HUES48 (cell line): ENCODE results near the gene PEX11B.

ENCODE experiments used
- H3K27ac ChIP-seq: one replicate; pipeline ENCODE4 v1.7.0; 2013; ENCODE audit warnings: low read depth, low read length, inconsistent platforms
- H3K27me3 ChIP-seq: 2 replicates; pipeline ENCODE4 v1.6.1; 2013; ENCODE audit warnings: mild to moderate bottlenecking, low read length; ENCODE audit not compliant: control insufficient read depth, insufficient read depth
- H3K36me3 ChIP-seq: 2 replicates; pipeline ENCODE4 v1.6.1; 2013; ENCODE audit warnings: low read length; ENCODE audit not compliant: control insufficient read depth, insufficient read depth
- H3K4me1 ChIP-seq: 2 replicates; pipeline ENCODE4 v1.6.1; 2013; ENCODE audit warnings: mild to moderate bottlenecking, low read length; ENCODE audit not compliant: control insufficient read depth, insufficient read depth
- H3K4me3 ChIP-seq: 2 replicates; pipeline ENCODE4 v1.5.1; 2013; ENCODE audit warnings: mild to moderate bottlenecking, low read depth, low read length
- H3K9ac ChIP-seq: 2 replicates; pipeline ENCODE4 v1.6.1; 2013; ENCODE audit warnings: mild to moderate bottlenecking, low read depth, low read length, moderate library complexity
- H3K9me3 ChIP-seq: 2 replicates; pipeline ENCODE4 v1.6.1; 2013; ENCODE audit warnings: low read length; ENCODE audit not compliant: control insufficient read depth, insufficient read depth

PEX11B gene

DNA sequence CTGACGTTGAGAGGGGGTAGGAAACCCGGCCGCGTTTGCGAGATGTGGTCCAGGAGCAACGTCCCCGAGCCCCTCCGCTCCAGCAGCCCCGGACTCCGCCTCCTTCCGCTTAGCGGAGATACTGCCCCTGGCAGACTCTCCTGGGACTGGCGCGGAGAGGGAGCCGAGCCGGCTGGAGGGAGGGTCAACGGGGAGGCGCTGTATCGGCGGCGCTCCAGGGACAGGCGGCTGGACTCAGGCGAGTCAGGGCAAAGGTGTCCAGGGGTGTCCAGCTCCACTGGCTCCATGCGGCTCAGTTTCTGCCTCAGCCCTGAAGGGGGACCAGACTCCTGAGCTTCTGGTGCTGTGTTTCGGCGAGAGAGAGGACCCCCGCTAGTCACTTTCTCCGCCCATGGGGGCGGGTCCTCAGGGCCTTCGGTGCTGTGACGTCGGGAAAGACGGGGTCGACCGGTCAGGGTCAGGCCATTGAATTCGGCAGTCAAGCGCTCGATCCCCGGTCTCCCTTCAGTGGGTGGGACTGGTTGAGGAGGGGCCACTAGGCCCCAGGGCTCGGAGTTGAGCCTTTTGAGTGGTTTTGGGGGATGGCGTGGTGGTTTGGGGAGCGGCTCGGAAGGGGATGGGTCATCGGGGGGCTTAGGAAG is 42.1 kb upstream of the PEX11B start:
- Histone ChIP-seq H3K36me3 (no peaks in the 10 kb centered on the region), H3K9ac (no peak overlapping the region), H3K27me3 (peaks cover 81% of the 10 kb centered on the region), H3K4me1 (peaks cover 25% of the 10 kb centered on the region), H3K27ac (peak overlapping the region; percentile 53), H3K9me3 (no peaks in the 10 kb centered on the region), H3K4me3 (peak overlapping the region; percentile 92)

DNA sequence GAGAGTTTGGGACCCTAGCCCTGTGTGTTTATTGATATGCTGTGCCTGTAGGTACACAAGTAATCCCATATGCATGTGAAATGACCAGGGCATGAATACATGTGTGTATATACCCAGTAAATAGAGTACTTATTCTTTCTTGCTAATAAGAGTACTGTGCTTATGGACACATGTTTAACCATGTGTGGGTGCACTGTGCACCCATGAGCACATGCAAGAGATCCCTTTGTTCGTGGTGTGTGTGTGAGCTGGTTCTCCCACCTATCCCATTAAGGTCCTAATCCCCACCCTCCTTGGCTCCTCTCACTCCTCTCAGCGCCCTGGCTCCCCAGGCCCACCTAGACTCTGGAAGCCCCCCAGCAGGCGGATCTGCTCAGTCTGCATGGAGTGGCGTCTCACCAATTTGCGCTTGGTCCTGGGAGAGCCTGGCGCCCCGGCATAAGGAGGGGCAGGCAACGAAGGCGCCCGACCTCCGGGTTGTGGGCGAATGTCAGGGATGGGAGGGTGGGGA is 41.5 kb upstream of the PEX11B start:
- H3K27me3 ChIP-seq: peaks cover 87% of the 10 kb centered on the region
- peaks cover 25% of the 10 kb centered on the region for H3K4me1 ChIP-seq
- H3K36me3 ChIP-seq: no peaks in the 10 kb centered on the region
- H3K27ac ChIP-seq: no peak overlapping the region
- H3K9ac ChIP-seq: no peak overlapping the region
- H3K9me3 ChIP-seq: no peaks in the 10 kb centered on the region
- peak overlapping the region; percentile 92 for H3K4me3 ChIP-seq

DNA sequence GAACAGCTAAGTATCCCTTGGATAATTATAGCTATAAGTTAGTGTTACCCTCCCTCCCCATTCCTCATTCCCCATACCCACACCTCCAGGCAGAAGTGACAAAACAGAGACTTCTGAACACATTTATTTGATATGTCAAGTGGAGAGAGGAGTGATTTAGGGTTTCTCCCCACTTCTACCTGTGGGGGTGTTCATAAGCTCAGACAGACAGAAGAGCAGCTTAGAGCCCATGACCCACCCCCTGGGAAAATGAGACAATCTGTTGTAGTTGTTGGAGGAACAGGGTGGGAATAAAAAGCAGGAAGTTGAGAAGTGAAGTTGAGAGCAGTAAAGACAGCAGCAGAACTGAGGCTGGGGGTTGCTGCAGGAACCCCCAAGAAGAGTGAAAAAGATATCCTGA is 40.8 kb upstream of the PEX11B start:
- H3K9ac ChIP-seq: no peak overlapping the region

DNA sequence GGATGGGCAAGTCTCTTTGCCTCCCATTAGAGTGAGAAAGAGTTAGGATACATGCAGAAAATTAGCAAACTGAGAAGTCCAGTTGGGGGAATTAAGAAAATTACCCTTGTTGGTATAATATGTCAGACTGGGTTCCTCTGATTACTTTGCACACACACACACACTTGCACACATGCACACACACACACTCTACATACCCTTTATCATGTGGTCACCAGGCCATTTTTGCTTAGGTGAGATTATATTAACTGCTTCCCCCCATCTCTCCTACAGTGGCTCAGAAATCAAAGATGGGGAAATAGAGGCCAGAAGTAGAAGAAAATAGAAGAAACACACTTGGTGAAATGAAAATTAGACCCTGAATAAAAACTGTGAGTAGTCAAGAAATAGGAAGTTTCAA is 40.2 kb upstream of the PEX11B start:
- Histone ChIP-seq H3K4me1 (peaks cover 20% of the 10 kb centered on the region), H3K9me3 (no peaks in the 10 kb centered on the region), H3K27ac (no peak overlapping the region), H3K4me3 (no peak overlapping the region), H3K36me3 (no peaks in the 10 kb centered on the region), H3K27me3 (peaks cover 88% of the 10 kb centered on the region), H3K9ac (no peak overlapping the region)

More for the DNA sequence above, 40.8 kb upstream of the PEX11B start:
- Histone ChIP-seq H3K4me1 (peaks cover 25% of the 10 kb centered on the region), H3K27ac (no peak overlapping the region), H3K4me3 (no peak overlapping the region), H3K36me3 (no peaks in the 10 kb centered on the region), H3K27me3 (peaks cover 94% of the 10 kb centered on the region), H3K9me3 (no peaks in the 10 kb centered on the region)

DNA sequence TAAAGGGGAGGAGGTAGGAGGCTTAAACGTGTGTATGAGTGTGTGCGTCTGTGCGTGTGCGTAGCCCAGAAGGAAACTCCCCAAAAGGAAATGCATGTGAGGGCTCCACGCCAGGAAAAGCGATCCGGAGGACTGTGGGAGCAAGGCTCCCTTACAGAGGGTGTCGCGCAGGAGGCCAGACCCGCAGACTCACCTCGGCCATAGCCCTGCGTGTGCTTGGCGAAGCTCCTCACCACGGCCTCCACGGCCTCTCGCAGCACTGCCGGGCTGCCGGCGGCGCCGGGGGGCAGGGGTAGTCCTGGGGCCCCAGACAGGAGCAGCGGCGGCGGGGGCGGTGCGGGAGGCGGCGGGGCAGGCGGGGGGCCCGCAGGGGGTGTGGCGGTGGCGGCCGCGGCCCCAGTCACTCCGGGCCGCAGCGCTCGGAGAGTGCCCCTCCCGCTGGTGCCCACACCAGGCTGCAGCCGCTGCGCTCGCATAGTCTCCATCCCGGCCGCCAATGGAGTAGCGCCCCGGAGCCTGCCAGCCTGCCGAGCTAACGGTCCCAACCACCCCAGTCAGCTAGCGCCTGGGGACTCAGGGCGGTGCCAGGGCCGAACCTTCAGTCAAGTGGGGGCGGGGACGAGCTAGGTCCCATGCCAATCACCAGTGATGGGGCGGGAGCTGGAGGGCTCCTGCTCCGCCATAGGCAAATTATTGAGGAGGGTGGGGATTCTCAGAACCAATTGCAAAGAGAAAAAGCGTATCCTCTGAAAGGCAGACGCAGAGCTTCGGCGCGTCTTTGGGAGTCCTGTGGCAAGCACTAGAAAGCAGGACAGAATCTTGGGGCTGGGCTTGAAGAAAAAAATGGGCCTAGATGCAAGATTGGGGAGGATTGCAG is 39.2 kb upstream of the PEX11B start, which contains the start of gene LIX1L:
Gene LIX1L (minus strand): TSS at position 575 of the 877 bp plus-strand sequence. CDS start 90 bp downstream, at position 485.
- H3K36me3 ChIP-seq: no peaks in the 10 kb centered on the region
- no peak within 1 kb of the TSS for H3K27ac ChIP-seq
- H3K4me1 ChIP-seq: peaks cover 14% of the 10 kb centered on the region
- H3K27me3 ChIP-seq: peaks cover 77% of the 10 kb centered on the region
- H3K9me3 ChIP-seq: no peaks in the 10 kb centered on the region
- peak within 1 kb of the TSS; percentile 72 for H3K4me3 ChIP-seq
- no peak within 1 kb of the TSS for H3K9ac ChIP-seq

DNA sequence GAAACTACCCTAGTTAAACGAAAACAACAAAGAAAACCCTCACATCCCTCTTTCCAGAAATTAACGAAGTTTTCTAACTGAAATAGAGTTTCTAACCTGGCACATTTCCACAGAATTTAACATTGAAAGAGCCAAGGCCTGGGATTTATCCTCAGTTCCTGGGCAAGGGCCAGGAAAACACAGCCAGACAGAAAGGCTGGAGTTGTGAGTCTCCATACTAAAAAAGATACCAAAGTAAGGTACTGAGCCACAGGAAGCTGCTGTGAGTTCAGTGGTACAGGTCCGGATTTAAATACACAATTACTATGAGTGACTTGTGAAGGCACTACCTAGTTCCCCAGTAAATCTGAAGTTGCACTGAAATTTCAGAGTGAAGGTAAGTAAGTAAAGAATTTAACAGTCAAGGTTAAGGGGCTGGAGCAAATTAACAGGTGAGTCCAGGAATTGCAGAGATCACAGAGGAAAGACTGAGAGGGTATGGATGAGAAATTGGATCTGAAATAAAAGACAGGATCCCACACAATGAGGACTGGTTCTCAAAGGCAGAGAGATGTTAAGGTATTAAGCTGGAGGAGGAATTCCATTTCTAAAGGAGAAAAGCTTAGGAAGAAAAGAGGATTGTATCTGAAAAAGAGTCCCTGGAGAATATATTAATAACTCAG is 38.4 kb upstream of the PEX11B start:
- Histone ChIP-seq H3K36me3 (no peaks in the 10 kb centered on the region), H3K4me3 (peak overlapping the region; percentile 72), H3K9me3 (no peaks in the 10 kb centered on the region), H3K4me1 (peaks cover 13% of the 10 kb centered on the region), H3K27ac (no peak overlapping the region), H3K9ac (no peak overlapping the region), H3K27me3 (peaks cover 70% of the 10 kb centered on the region)

DNA sequence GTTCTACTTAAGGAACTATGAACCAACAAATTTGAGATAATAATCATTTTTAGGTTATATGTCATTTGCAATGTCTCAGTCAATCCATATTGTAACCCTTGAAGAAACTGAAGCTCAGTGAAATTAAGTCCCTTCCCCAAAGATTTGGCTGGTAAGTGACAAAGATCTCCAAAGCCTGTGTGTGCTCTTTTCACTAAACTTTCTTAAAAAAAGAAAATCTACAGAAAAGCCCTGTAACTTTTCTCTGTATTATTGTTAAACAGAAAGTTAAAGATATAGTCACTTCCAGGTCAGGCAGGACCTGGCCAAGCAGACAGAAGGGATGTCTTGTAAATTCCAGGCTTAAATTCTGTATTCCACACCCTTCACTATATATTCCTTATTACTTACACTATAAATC is 37.8 kb upstream of the PEX11B start:
- no peak overlapping the region for H3K9ac ChIP-seq
- H3K27me3 ChIP-seq: peaks cover 65% of the 10 kb centered on the region
- peaks cover 13% of the 10 kb centered on the region for H3K4me1 ChIP-seq
- no peak overlapping the region for H3K4me3 ChIP-seq
- no peaks in the 10 kb centered on the region for H3K36me3 ChIP-seq
- H3K9me3 ChIP-seq: no peaks in the 10 kb centered on the region
- no peak overlapping the region for H3K27ac ChIP-seq

DNA sequence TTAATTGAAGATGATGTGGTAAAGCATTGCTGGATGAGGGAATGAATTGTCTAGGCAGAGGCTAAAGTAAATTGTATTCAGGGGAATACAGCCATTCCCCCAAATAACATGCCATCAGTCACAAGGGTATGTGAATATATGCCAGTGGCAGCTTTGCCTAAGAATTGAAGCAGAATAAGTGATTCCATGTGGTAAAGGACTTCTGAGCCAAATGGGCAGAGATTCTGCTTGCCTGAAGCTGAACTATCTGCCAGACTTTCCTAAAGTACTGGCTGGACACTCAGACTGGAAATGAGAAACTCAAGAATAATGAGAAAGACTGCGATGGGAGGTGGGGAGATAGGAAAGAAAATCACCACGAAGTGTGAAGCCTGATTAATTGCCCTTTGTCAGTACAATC is 36.9 kb upstream of the PEX11B start:
- no peaks in the 10 kb centered on the region for H3K9me3 ChIP-seq
- H3K4me3 ChIP-seq: no peak overlapping the region
- no peaks in the 10 kb centered on the region for H3K36me3 ChIP-seq
- no peak overlapping the region for H3K27ac ChIP-seq
- H3K4me1 ChIP-seq: peaks cover 13% of the 10 kb centered on the region
- H3K27me3 ChIP-seq: peaks cover 57% of the 10 kb centered on the region
- H3K9ac ChIP-seq: no peak overlapping the region

DNA sequence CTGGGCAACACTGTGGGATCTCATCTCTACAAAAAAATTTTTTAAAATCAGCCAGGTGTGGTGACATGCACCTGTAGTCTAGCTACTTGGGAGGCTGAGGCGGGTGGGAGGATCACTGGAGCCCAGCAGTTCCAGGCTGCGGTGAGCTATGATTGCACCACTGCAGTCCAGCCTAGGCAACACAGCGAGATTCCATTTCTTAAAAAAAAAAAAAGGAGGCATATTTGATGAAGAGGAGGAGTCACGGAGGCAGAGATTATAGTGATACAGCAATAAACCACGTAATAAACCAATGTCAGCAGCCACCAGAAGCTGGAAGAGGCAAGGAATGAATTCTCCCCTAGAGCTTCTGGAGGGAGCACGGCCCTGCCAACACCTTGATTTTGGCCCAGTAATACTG is 35.3 kb upstream of the PEX11B start:
- Histone ChIP-seq H3K36me3 (no peaks in the 10 kb centered on the region), H3K9ac (no peak overlapping the region), H3K4me1 (peaks cover 9% of the 10 kb centered on the region), H3K27me3 (peaks cover 41% of the 10 kb centered on the region), H3K9me3 (no peaks in the 10 kb centered on the region), H3K4me3 (no peak overlapping the region), H3K27ac (no peak overlapping the region)

DNA sequence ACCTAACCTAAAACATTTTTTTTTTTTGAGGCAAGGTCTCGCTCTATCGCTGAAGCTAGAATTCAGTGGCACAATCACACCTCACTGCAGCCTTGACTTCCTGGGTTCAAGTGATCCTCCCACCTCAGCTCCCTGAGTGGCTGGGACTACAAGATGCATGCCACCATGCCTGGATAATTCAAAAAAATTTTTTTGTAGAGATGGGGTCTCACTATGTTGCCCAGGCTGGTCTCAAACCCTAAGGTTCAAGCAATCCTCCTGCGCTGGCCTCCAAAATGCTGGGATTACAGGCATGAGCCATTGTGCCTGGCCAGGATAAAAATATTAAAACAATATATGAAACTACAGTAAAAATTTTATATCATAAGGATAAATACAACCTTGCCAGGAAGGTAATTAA is 34.4 kb upstream of the PEX11B start:
- Histone ChIP-seq H3K27me3 (peaks cover 32% of the 10 kb centered on the region), H3K4me3 (no peak overlapping the region), H3K27ac (no peak overlapping the region), H3K36me3 (no peaks in the 10 kb centered on the region), H3K9me3 (no peaks in the 10 kb centered on the region), H3K9ac (no peak overlapping the region), H3K4me1 (peaks cover 8% of the 10 kb centered on the region; the same call in 1 of the 2 replicates)
